Measurements from ENCODE around the gene RCAN3.

The RCAN3 gene

GRCh38 chr1:24551960-24552571, 49.4 kb downstream of the RCAN3 start:
- no peak for DNase-seq

GRCh38 chr1:24553931-24554330, 51.3 kb downstream of the RCAN3 start:
- DNase-seq: no peak

- DNase-seq: no peak
Measured at GRCh38 chr1:24554714-24555113, 52.1 kb downstream of the RCAN3 start.

- DNase-seq: no peak
Measured at GRCh38 chr1:24555591-24556413, 53.2 kb downstream of the RCAN3 start, which contains the start of gene NCMAP. Gene NCMAP (plus strand): TSS chr1:24556087. CDS start chr1:24595431, 39,344 bp downstream.

- no peak for DNase-seq
Measured at GRCh38 chr1:24556414-24556795, 53.8 kb downstream of the RCAN3 start.

GRCh38 chr1:24557220-24557619, 54.6 kb downstream of the RCAN3 start:
- no peak for DNase-seq

- DNase-seq: no peak
Measured at GRCh38 chr1:24557711-24558131, 55.1 kb downstream of the RCAN3 start.

- DNase-seq: no peak
Measured at GRCh38 chr1:24558455-24558854, 55.8 kb downstream of the RCAN3 start.

GRCh38 chr1:24558902-24559791, 56.5 kb downstream of the RCAN3 start:
- no peak for DNase-seq

GRCh38 chr1:24560361-24560760, 57.7 kb downstream of the RCAN3 start:
- no peak for DNase-seq

- DNase-seq: no peak
Measured at GRCh38 chr1:24562625-24563024, 60.0 kb downstream of the RCAN3 start.

GRCh38 chr1:24564695-24565094, 62.1 kb downstream of the RCAN3 start:
- DNase-seq: no peak

GRCh38 chr1:24566236-24566867, 63.7 kb downstream of the RCAN3 start:
- no peak for DNase-seq

- DNase-seq: peak; percentile 19
Measured at GRCh38 chr1:24567792-24568388, 65.3 kb downstream of the RCAN3 start.

- no peak for DNase-seq
Measured at GRCh38 chr1:24568475-24568874, 65.8 kb downstream of the RCAN3 start.

GRCh38 chr1:24570265-24571125, 67.9 kb downstream of the RCAN3 start:
- DNase-seq: no peak

- no peak for DNase-seq
Measured at GRCh38 chr1:24572301-24572700, 69.7 kb downstream of the RCAN3 start.

- no peak for DNase-seq
Measured at GRCh38 chr1:24575905-24576587, 73.4 kb downstream of the RCAN3 start.

GRCh38 chr1:24578846-24579245, 76.2 kb downstream of the RCAN3 start:
- no peak for DNase-seq

- no peak for DNase-seq
Measured at GRCh38 chr1:24580756-24581155, 78.1 kb downstream of the RCAN3 start.

GRCh38 chr1:24584171-24584647, 81.6 kb downstream of the RCAN3 start:
- DNase-seq: no peak
